GM21529 (cell line): Measurements from ENCODE around the gene JMJD1C.
"Not testable (repeated sequence)": the region's sequence is repeated elsewhere in the genome, so short reads cannot be mapped to it uniquely, and the experiment has no call there.

Source experiments
- ATAC-seq: cut with Tn5 transposase; IDR thresholded peaks from one replicate; pipeline ENCODE4 v1.9.1; 2021; ENCODE audit not compliant: unreplicated experiment

JMJD1C gene

GRCh38 chr10:63235136-63235535 lies 230.6 kb downstream of the JMJD1C start:
- ATAC-seq = not testable (repeated sequence)

DNA sequence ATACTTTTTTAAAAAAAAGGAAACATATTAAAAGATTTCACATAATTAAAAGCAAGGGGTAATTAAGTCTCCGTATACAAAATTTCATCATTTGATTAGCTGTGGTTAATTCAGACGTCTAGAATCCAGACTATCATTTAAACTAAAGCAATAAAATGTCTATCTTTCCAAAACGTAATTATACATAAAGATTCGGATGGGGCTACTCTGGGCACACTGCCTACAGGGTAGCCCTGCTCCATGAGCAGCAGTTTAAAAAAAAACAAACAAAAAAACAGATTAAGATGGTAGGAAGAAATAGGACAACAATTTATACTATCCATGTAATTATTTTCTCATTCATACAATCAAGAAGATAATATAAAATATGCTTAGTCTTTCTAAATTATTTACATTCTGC lies 236.6 kb downstream of the JMJD1C start:
- no peak for ATAC-seq

DNA sequence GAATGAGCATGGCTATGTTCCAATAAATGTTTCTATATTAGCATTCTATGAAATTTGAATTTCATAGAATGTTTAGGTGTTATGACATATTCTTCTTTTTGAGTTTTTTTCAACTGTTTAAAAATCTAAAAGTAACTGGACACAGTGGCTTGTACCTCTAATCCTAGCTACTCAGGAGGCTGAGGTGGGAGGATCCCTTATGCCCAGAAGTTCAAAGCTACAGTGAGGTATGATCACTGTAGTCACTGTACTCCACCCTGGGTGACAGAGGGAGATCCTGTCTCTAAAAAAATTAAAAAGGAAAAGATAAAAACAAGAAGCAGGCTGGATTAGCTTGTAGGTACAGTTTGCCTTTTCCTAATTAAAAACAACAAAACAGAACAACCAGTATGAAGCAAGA lies 237.5 kb downstream of the JMJD1C start:
- no peak for ATAC-seq

- peak; percentile 55 for ATAC-seq
These were observed 238.4 kb downstream of the JMJD1C start for GRCh38 chr10:63227207-63227895.

DNA sequence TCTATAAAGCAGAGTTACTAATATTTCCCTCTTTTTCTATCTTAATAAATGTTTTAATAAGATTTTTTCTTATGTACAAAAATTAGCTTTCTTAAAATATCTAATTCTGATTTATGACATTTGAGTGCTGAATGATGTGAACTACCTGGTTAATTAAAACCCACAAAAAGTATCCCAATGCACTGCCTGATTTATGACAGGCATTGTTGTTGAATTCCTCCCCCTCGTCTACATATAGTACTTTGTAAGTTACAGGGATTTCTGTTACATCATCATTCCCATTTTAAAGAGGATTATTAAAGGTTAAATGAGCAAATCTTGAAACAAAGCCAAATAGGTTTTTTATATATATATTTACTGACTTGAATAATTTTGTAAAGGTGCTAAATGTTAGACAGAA lies 241.5 kb downstream of the JMJD1C start:
- no peak for ATAC-seq

DNA sequence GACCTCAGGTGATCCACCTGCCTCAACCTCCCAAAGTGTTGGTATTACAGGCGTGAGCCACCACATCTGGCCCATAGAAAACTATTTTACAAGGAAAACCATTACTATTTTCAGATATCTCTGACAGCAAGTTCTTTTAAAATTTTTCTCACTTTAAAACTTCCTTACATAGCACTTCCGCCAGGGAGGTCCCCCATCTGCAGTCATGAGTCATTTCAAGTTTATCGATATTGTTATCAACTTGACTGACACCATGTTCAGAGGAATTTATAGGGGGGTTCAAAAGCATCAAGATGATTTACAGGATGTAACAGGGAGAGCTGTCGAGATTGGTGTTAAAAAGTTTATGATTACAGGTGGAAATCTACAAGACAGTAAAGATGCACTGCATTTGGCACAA lies 243.8 kb downstream of the JMJD1C start:
- peak; percentile 40 for ATAC-seq

GRCh38 chr10:63219749-63220148 lies 246.0 kb downstream of the JMJD1C start:
- ATAC-seq = no peak

DNA sequence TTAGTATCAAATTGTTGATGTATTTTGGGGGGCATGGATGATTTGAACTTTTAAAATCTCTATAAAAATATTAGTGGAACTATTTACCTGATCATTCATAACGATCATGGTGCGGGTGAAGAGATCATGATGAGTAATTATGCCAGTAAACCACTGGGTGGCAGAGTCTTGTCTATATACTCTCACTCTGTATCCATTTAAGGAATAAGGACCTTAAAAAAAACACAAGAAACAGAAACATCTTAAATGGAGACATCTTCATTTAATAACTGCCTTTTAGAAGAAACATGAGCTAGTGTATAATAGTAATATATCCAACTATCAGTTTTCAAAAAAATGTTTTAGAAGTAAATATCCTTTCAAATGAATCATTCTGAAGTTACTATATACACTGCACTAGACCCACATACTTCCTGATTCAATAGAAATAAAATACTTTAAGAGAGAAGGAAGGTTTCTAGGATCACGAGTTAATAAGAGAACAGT lies 248.6 kb downstream of the JMJD1C start:
- peak; percentile 85 for ATAC-seq

DNA sequence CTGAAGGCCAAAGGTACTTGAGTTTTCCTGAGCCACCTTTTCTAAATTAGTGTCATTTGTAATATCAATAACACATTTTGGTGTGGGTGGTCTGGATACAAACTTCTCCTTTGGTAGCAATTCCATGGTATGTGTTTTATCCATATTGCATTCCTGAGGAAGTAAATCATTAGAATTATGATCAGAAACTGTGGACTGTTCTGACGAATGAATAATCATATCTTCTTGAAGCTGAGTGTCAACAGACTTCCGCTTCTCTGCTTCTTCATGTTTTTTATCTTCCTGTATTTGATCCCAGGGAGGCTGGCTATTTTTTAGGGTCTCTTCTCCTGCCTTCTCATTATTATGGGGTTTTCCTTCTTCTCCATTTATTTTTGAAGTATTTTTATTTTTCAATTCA lies 251.2 kb downstream of the JMJD1C start:
- ATAC-seq = no peak

GRCh38 chr10:63213489-63213888 lies 252.3 kb downstream of the JMJD1C start:
- ATAC-seq = no peak

- peak; percentile 31 for ATAC-seq
These were observed 255.1 kb downstream of the JMJD1C start for GRCh38 chr10:63210611-63211196.

DNA sequence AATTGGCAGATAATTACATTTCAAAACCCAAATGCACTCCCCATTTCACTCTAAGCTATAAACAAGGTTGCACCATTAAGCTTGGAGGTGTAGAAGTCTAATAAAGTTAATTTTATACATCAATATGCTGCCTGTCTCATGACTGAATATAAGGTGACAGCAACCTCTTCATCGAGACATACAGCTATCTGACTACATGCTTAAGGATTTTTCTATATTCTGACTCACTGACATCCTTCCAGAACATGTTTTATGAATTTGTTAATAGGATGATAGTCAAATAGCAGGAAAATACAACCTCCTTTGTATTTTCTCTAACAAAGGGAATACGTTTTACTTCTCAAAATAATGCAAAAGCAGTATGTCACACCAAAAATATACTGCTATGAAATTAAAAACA lies 256.1 kb downstream of the JMJD1C start:
- no peak for ATAC-seq

- no peak for ATAC-seq
These were observed 256.8 kb downstream of the JMJD1C start for GRCh38 chr10:63208986-63209385.

DNA sequence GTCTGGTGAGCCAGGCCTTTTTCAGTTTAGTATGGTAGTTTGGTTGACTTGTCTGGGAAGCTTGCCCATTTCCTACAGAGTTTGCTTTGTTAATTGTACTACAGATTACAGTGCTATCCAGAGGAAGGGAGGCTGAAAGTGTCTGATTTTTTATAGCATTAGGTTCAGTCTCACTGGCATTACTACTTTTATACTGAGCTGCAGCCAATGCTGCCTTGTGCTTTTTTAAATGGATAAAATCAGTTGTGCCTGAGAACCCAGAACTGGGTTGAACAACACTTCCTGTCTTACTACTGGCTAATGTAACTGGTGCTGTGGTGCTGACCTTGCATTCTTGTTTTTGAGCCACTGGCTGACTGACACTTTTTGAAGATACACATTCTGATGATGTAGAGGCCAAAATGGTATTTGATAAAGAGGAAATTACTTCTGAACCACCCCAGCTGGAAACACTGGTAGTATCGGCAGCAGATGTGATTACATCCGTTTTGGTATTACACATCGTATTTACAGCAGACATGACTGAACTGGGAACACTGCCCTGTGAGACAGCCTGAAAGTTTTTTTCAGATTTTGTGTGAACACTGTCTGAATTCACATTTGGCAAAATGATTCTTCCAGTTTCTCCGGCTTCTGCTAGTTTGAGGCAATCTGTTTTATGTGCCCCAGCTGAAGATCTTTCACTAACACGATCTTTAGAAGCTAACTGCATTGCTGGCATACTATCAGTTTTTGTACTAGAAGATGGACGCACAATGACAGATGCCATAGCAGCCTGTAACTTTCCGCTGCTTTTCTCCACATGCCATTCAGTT lies 258.6 kb downstream of the JMJD1C start:
- peak; percentile 52 for ATAC-seq

- ATAC-seq = no peak
These were observed 259.2 kb downstream of the JMJD1C start for GRCh38 chr10:63206576-63206975.

GRCh38 chr10:63205421-63205820 lies 260.4 kb downstream of the JMJD1C start:
- peak; percentile 18 for ATAC-seq

DNA sequence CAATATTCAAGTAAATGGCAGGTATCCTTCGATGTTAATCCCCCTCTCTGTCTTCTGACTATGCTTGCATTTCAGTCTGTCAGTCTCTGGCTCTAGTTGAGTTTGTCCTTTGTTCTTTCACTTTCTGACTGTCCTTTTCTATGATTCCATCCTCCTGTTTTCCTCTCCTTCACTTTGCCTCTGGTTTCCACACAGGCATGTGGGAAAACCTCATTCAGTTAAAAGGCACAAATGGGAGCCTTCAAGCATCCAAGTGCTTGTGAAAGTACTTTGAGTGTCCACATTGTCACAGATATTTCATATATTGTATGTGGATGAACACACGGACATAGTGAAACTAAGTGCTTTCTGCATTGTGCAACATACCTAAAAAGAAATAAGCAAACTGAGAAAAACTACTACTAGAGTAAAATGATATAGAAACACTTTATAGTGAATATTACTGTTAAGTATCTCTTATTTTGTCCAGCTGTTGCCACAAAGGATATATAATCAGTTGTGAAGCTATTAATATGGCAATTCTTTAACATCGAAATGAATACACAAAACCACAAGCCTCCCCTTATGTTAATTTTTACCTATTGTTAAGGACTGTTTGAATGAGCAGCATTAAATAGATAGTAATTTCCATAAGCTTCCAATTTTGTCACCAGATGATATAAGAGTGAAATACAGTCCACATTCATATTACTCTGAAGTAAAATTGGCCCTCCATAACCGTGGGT lies 260.9 kb downstream of the JMJD1C start:
- peak; percentile 31 for ATAC-seq

- no peak for ATAC-seq
These were observed 264.7 kb downstream of the JMJD1C start for GRCh38 chr10:63201118-63201517.

DNA sequence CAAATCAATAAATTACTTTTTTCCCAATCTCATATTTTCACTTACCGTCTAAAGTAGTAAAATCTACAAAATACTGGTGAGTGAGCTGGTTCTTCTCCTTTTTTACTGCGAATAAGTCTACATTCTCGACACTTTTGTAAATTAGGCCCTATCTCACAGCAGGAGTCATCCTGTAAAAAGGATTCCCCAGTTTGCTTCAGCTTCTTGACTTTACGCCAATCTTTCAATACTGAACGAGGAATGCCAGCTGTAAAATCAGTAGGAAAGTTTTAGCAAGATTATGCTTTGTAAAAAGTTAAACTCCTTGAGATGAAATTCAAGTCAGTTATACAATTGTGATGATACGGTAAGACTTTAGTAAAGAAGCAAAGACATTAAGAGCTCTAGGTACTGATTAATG lies 265.3 kb downstream of the JMJD1C start:
- no peak for ATAC-seq

DNA sequence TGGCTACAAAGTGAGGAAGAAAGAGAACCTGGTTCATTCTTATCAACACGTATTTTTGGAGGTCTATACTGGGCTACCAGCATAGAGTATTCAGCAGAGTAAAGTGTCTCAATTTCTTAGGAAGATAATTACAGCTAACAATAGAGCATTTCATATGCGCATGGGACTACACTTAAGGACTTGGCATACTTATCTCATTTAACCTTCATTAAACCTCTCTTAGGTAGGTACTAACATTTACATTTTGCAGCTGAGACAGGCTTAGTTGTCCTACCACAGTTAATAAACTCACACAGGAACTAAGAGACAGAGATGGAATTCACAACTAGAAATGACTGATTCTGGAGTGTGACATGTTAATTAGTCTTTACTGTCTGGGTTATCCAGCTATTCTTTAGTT lies 266.1 kb downstream of the JMJD1C start:
- no peak for ATAC-seq

GRCh38 chr10:63197344-63198092 lies 268.3 kb downstream of the JMJD1C start:
- no peak for ATAC-seq
